ENCODE measurements around the gene ARHGAP21. TPM values are rescaled to one million over a fixed set of nuclear protein-coding genes. Genes with fewer than 3 reads are reported as not detected.

The ARHGAP21 gene
- total RNA-seq, 1 donor from 2014 or later = 46.8 TPM

GRCh38 chr10:24552346-24553016, 171.2 kb downstream of the ARHGAP21 start:
- DNase-seq (ENCODE audit: low read depth) = no peak
- H3K4me3 ChIP-seq (ENCODE audit: low read depth, low read length) = no peak overlapping the region
- peak; percentile 36 for TF ChIP-seq CTCF (conservative IDR thresholded peaks at IDR 0.05; ENCODE audit: low read depth, low read length)

- H3K4me3 ChIP-seq (ENCODE audit: low read depth, low read length) = no peak overlapping the region
- no peak for DNase-seq (ENCODE audit: low read depth)
- no peak for TF ChIP-seq CTCF (conservative IDR thresholded peaks at IDR 0.05; ENCODE audit: low read depth, low read length)
Measured at GRCh38 chr10:24551161-24551560, 172.5 kb downstream of the ARHGAP21 start.

- H3K4me3 ChIP-seq (ENCODE audit: low read depth, low read length) = no peak overlapping the region
- no peak for TF ChIP-seq CTCF (conservative IDR thresholded peaks at IDR 0.05; ENCODE audit: low read depth, low read length)
- DNase-seq (ENCODE audit: low read depth) = no peak
Measured at GRCh38 chr10:24550680-24551079, 173.0 kb downstream of the ARHGAP21 start.

GRCh38 chr10:24545585-24545984, 178.1 kb downstream of the ARHGAP21 start:
- H3K4me3 ChIP-seq (ENCODE audit: low read depth, low read length) = no peak overlapping the region
- no peak for TF ChIP-seq CTCF (conservative IDR thresholded peaks at IDR 0.05; ENCODE audit: low read depth, low read length)
- DNase-seq (ENCODE audit: low read depth) = no peak

- TF ChIP-seq CTCF (conservative IDR thresholded peaks at IDR 0.05; ENCODE audit: low read depth, low read length) = no peak
- no peak overlapping the region for H3K4me3 ChIP-seq (ENCODE audit: low read depth, low read length)
- no peak for DNase-seq (ENCODE audit: low read depth)
Measured at GRCh38 chr10:24544776-24545175, 178.9 kb downstream of the ARHGAP21 start.

- DNase-seq (ENCODE audit: low read depth) = no peak
- TF ChIP-seq CTCF (conservative IDR thresholded peaks at IDR 0.05; ENCODE audit: low read depth, low read length) = no peak
- H3K4me3 ChIP-seq (ENCODE audit: low read depth, low read length) = no peak overlapping the region
Measured at GRCh38 chr10:24542314-24543270, 181.1 kb downstream of the ARHGAP21 start.

Data from epithelial cell of proximal tubule (primary cell).